SU-DHL-6 (cell line): Measurements from ENCODE around the gene WNK1.

Source experiments
- EZH2phosphoT487 ChIP-seq: fragments of 200-600 bp; sonication (generic), shearing (Covaris generic); conservative IDR thresholded peaks from 2 replicates; pipeline ENCODE4 v1.6.1; 2018; ENCODE audit warnings: mild to moderate bottlenecking, antibody characterized with exemption, low read length, moderate library complexity, mixed read lengths
- TF ChIP-seq, protein P1 (sequence below): fragments of 200-600 bp; sonication (generic); IDR thresholded peaks from one replicate; pipeline ENCODE4 v1.5.1; 2017; ENCODE audit warnings: antibody characterized with exemption, mild to moderate bottlenecking, low read length, moderate library complexity; ENCODE audit not compliant: insufficient read depth, poor library complexity, severe bottlenecking

DNA sequence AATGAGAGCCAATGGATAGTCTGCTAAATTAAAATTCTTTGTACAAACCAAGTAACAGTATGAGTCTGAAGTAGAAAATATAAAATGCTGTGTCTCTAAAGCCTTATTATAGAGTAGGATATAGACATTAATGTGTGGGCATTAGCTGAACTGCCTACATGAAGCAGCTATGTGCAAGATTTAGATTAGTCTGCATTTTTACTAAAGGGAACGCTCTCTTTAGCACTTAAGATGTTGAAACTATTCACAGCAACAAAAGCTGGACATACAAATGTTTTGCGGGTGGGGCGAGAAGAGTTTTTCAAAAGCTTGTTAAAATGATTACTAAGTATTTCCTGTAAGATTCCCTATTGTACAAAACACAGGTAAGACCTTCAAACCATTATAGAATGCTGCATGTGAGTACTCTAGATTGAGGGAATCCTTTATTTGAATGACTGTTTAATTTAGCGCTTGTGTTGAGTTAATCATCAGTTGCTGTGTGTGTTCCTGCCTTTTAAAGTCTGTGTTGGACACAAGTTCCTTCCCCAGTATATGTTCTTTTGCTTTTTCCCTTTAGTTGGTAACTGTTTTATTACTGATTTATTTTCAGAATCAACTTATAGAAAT is 110.0 kb downstream of the WNK1 start:
- TF ChIP-seq, protein P1, sequence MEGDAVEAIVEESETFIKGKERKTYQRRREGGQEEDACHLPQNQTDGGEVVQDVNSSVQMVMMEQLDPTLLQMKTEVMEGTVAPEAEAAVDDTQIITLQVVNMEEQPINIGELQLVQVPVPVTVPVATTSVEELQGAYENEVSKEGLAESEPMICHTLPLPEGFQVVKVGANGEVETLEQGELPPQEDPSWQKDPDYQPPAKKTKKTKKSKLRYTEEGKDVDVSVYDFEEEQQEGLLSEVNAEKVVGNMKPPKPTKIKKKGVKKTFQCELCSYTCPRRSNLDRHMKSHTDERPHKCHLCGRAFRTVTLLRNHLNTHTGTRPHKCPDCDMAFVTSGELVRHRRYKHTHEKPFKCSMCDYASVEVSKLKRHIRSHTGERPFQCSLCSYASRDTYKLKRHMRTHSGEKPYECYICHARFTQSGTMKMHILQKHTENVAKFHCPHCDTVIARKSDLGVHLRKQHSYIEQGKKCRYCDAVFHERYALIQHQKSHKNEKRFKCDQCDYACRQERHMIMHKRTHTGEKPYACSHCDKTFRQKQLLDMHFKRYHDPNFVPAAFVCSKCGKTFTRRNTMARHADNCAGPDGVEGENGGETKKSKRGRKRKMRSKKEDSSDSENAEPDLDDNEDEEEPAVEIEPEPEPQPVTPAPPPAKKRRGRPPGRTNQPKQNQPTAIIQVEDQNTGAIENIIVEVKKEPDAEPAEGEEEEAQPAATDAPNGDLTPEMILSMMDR, result no peak
- TF ChIP-seq EZH2phosphoT487, result no peak
